Lung (tissue), 12 donors: Measurements from ENCODE around the gene FBN2. TPM values are rescaled to one million over a fixed set of nuclear protein-coding genes. Genes with fewer than 3 reads are reported as not detected.

Experiments used
- ATAC-seq: fragments of 200-7000 bp; cut with Tn5 transposase; one replicate; pipeline ENCODE4 v1.9.1; 2020; ENCODE audit warnings: moderate number of reproducible peaks; ENCODE audit not compliant: insufficient read depth, low FRiP score
- DNase-seq, 3 donors: peaks; one replicate each; pipeline ENCODE4 v3.0.0-alpha.2; 2013 to 2017
- H3K27ac ChIP-seq, 2 donors: one replicate each; pipeline ENCODE4 v1.5.1; 2013; ENCODE audit warnings: mild to moderate bottlenecking in 2 of 2, moderate library complexity in 2 of 2, control low read depth in 1 of 2, inconsistent platforms in 1 of 2, low read depth in 1 of 2, low read length in 1 of 2
- H3K27me3 ChIP-seq, 3 donors: one replicate each; pipeline ENCODE4 v1.5.1; 2013; ENCODE audit warnings: low read length in 2 of 3; ENCODE audit not compliant: control insufficient read depth in 3 of 3, insufficient read depth in 3 of 3
- H3K36me3 ChIP-seq, 4 donors: one replicate each; pipeline ENCODE4 v1.5.1; 2013; ENCODE audit warnings: low read length in 4 of 4, mild to moderate bottlenecking in 1 of 4, moderate library complexity in 1 of 4; ENCODE audit not compliant: control insufficient read depth in 4 of 4, insufficient read depth in 4 of 4
- H3K4me1 ChIP-seq, 5 donors: one replicate each; pipeline ENCODE4 v1.5.1; 2013; ENCODE audit warnings: low read length in 5 of 5, mild to moderate bottlenecking in 2 of 5, moderate library complexity in 1 of 5; ENCODE audit not compliant: control insufficient read depth in 5 of 5, insufficient read depth in 5 of 5
- H3K4me3 ChIP-seq: one replicate; pipeline ENCODE4 v1.5.1; 2013; ENCODE audit warnings: mild to moderate bottlenecking, control low read depth, moderate library complexity
- H3K9ac ChIP-seq, 2 donors: one replicate each; pipeline ENCODE4 v1.5.1; 2013; ENCODE audit warnings: low read length in 2 of 2, control low read depth in 1 of 2; ENCODE audit not compliant: insufficient read depth in 1 of 2
- H3K9me3 ChIP-seq, 4 donors: one replicate each; pipeline ENCODE4 v1.5.1; 2013; ENCODE audit warnings: low read length in 3 of 4, mild to moderate bottlenecking in 1 of 4, moderate library complexity in 1 of 4; ENCODE audit not compliant: control insufficient read depth in 4 of 4, insufficient read depth in 3 of 4
- WGBS, 2 donors: extraction: QIAGEN DNeasy Blood & Tissue Kit; methylation state at CpG; one replicate each; pipeline ENCODE4 v1.1.7; 2013; 5-methylcytosine and 5-hydroxymethylcytosine counted together
- polyA plus RNA-seq, 2 donors: library from polyadenylated mRNA; stranded (reverse); fragments of 200-250 nt; gene quantifications; one replicate each; pipeline ENCODE4 v1.2.1, GENCODE V29; 2013
- total RNA-seq, 2 donors: library from RNA; depleted of rRNA in 1 of 2; stranded (reverse); fragments of >200 nt in 1 of 2; gene quantifications; one replicate each; pipeline ENCODE4 v1.2.1, GENCODE V29; 2014 to 2021
- TF ChIP-seq, protein P1 (sequence below): IDR thresholded peaks from 2 replicates; pipeline ENCODE4 v1.5.1; 2012; ENCODE audit warnings: mild to moderate bottlenecking; ENCODE audit errors: control extremely low read depth, extremely low read depth
- donor health status: control.
- donor health status: control.
- donor health status: Bipolar disorder and iron deficiency.
- donor health status: healthy.
- donor health status: DM: yes; HTN: yes; CAD: no.

Gene FBN2
- total and polyA plus RNA-seq, 4 donors = 0.06 to 13.1 (median 1.1) TPM

GRCh38 chr5:128252756-128253155 is 285.3 kb downstream of the FBN2 start:
- H3K36me3 ChIP-seq = no peaks in the 10 kb centered on the region
- H3K4me3 ChIP-seq = no peak overlapping the region
- H3K4me1 ChIP-seq = peaks cover 0 to 11% (median 0%) of the 10 kb centered on the region in 5 donors
- H3K27me3 ChIP-seq = no peaks in the 10 kb centered on the region
- no peak overlapping the region for H3K9ac ChIP-seq
- TF ChIP-seq, protein P1, sequence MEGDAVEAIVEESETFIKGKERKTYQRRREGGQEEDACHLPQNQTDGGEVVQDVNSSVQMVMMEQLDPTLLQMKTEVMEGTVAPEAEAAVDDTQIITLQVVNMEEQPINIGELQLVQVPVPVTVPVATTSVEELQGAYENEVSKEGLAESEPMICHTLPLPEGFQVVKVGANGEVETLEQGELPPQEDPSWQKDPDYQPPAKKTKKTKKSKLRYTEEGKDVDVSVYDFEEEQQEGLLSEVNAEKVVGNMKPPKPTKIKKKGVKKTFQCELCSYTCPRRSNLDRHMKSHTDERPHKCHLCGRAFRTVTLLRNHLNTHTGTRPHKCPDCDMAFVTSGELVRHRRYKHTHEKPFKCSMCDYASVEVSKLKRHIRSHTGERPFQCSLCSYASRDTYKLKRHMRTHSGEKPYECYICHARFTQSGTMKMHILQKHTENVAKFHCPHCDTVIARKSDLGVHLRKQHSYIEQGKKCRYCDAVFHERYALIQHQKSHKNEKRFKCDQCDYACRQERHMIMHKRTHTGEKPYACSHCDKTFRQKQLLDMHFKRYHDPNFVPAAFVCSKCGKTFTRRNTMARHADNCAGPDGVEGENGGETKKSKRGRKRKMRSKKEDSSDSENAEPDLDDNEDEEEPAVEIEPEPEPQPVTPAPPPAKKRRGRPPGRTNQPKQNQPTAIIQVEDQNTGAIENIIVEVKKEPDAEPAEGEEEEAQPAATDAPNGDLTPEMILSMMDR = no peak
- no peak overlapping the region for H3K27ac ChIP-seq
- ATAC-seq = no peak
- WGBS, 2 donors = 58 to 73% methylated on average over 2 of the region's 2 CpGs
- H3K9me3 ChIP-seq = peaks cover 0 to 3% (median 0%) of the 10 kb centered on the region in 4 donors
- DNase-seq = peak in 1 of 3 donors; percentile 33

- WGBS, 2 donors = 70 to 84% methylated on average over 1 of the region's 1 CpG
- Histone ChIP-seq H3K27ac (no peak overlapping the region), H3K36me3 (no peaks in the 10 kb centered on the region), H3K27me3 (no peaks in the 10 kb centered on the region), H3K4me1 (peaks cover 0 to 9% (median 0%) of the 10 kb centered on the region in 5 donors), H3K9ac (no peak overlapping the region), H3K4me3 (no peak overlapping the region), H3K9me3 (peaks cover 0 to 3% (median 0%) of the 10 kb centered on the region in 4 donors)
- TF ChIP-seq, protein P1 = no peak
- ATAC-seq (no peak), DNase-seq (no peak)
These were observed 285.8 kb downstream of the FBN2 start for GRCh38 chr5:128252196-128252595.

DNA sequence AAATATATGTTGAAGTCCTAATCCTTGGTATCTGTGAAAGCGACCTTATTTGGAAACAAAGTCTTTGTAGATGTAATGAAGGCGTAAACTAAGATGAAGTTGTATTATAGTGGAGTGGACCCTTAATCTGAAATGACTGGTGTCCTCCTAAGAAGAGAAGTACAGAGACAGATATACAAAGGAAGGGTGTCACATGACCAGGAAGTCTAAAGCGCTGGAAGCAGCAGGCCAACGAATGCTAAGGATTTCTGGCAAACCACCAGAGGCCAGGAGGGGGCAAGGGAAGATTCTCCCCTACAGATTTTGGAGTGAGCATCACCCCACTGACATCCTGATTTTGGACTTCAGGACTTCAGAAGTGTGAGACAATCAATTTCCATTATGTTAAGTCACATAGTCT is 292.1 kb downstream of the FBN2 start:
- H3K4me3 ChIP-seq = no peak overlapping the region
- TF ChIP-seq, protein P1 = no peak
- no peak overlapping the region for H3K9ac ChIP-seq
- no peaks in the 10 kb centered on the region for H3K27me3 ChIP-seq
- no peaks in the 10 kb centered on the region for H3K4me1 ChIP-seq
- H3K36me3 ChIP-seq = no peaks in the 10 kb centered on the region
- no peak overlapping the region for H3K27ac ChIP-seq
- DNase-seq (no peak), ATAC-seq (no peak)
- H3K9me3 ChIP-seq = no peaks in the 10 kb centered on the region
- WGBS, 2 donors = 82 to 87% methylated on average over 4 of the region's 4 CpGs

DNA sequence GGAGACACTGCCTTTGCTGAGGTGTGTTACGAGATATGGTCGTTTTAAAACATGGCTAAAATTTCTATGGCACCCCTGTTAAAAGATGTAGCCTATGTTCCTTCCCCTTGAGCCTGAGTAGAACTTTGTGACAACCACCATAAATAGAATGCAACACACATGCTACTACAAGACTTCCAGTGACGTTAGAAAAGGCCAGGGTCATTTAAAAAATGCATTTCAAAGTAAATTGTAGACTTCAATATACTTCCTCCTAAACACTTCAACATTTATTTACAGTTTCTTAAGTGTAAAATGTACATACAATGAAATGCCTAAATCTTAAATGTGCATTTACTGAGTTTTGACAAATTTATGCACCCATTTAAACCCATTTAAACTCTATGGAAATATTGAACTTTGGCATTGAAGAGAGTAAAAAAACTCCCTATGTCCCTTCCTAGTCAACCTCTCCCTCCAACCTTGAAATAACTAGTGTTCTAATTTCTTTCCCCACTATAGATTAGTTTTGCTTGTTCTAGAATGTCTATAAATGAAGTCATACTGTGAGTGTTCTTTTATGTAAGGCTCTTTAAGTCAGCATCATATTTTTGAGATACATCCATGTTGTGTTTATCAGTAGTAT is 294.0 kb downstream of the FBN2 start:
- 77 to 89% methylated on average over 3 of the region's 3 CpGs for WGBS, 2 donors
- Histone ChIP-seq H3K4me1 (no peaks in the 10 kb centered on the region), H3K9me3 (no peaks in the 10 kb centered on the region), H3K27ac (no peak overlapping the region), H3K27me3 (no peaks in the 10 kb centered on the region), H3K36me3 (no peaks in the 10 kb centered on the region), H3K4me3 (no peak overlapping the region), H3K9ac (no peak overlapping the region)
- TF ChIP-seq, protein P1 = no peak
- ATAC-seq (no peak), DNase-seq (no peak)
